Breast epithelium (tissue), 4 donors: ENCODE data around the gene ZDHHC24. TPM values are rescaled to one million over a fixed set of nuclear protein-coding genes. Genes with fewer than 3 reads are reported as not detected.
A peak's percentile ranks its signal among the peaks of the same experiment; 100 is the strongest.

ENCODE experiments used
- DNase-seq, 2 donors: peaks; one replicate each; pipeline ENCODE4 v3.0.0-alpha.2; 2019; ENCODE audit warnings: low spot score in 2 of 2
- H3K27ac ChIP-seq, 2 donors: fragments of 200-600 bp; sonication (generic) in 1 of 2; one replicate each; pipeline ENCODE4 v1.5.1; 2016 to 2019; ENCODE audit warnings: mild to moderate bottlenecking in 1 of 2
- H3K27me3 ChIP-seq, 2 donors: fragments of 200-600 bp; sonication (generic) in 1 of 2; one replicate each; pipeline versions ENCODE4 v1.5.1 to v1.6.0; 2017 to 2019; ENCODE audit warnings: control low read depth in 1 of 2, mild to moderate bottlenecking in 1 of 2
- H3K36me3 ChIP-seq: fragments of 200-600 bp; one replicate; pipeline ENCODE4 v1.5.1; 2019
- H3K4me1 ChIP-seq, 2 donors: fragments of 200-600 bp; sonication (generic); one replicate each; pipeline ENCODE4 v1.5.1; 2016 to 2019; ENCODE audit warnings: control low read depth in 1 of 2
- H3K4me3 ChIP-seq, 3 donors: fragments of 200-600 bp; sonication (generic); 1 replicate in 2 of 3; 2 replicates in 1 of 3; pipeline ENCODE4 v1.5.1; 2016 to 2019; ENCODE audit warnings: mild to moderate bottlenecking in 3 of 3, moderate library complexity in 2 of 3
- H3K9me3 ChIP-seq, 2 donors: fragments of 200-600 bp; sonication (generic) in 1 of 2; one replicate each; pipeline ENCODE4 v1.5.1; 2016 to 2019; ENCODE audit warnings: control low read depth in 1 of 2
- CTCF ChIP-seq, 3 donors: fragments of 450-650 bp; IDR thresholded peaks; one replicate each; pipeline ENCODE4 v1.5.1; 2016 to 2017; ENCODE audit warnings: antibody characterized with exemption in 3 of 3, mild to moderate bottlenecking in 3 of 3, moderate library complexity in 3 of 3
- POLR2A ChIP-seq: fragments of 450-650 bp; IDR thresholded peaks from one replicate; pipeline ENCODE4 v1.6.1; 2016; ENCODE audit warnings: antibody characterized with exemption, mild to moderate bottlenecking, moderate library complexity
- POLR2AphosphoS5 ChIP-seq, 3 donors: sonication (generic); formaldehyde crosslinking; IDR thresholded peaks; one replicate each; pipeline ENCODE4 v1.6.1; 2017; ENCODE audit warnings: antibody characterized with exemption in 3 of 3
- intact Hi-C: fragments of 100-400 bp; cut with DNase I; formaldehyde crosslinking; loops from one replicate; pipeline ENCODE4 v1.15.1; 2023; ENCODE audit warnings: low total_unique reads
- total RNA-seq, 3 donors: library from RNA; depleted of rRNA; stranded (reverse); fragments of >200 nt; gene quantifications; one replicate each; pipeline ENCODE4 v1.1.0, GENCODE V29; 2016

The ZDHHC24 gene
- total RNA-seq, result 10 to 100 TPM; 12.9 to 20.0 (median 14.1) TPM

GRCh38 chr11:66545701-66546367 is at the start of gene ZDHHC24:
Gene ZDHHC24 (minus strand): TSS chr11:66546048. CDS start chr11:66546003, 45 bp downstream.
- TF ChIP-seq POLR2AphosphoS5 (IDR thresholded peaks at IDR 0.05) (peak in 2 of 3 donors; percentile 46 to 63), POLR2A (no peak), CTCF (IDR thresholded peaks at IDR 0.05) (no peak)
- H3K27ac ChIP-seq, result peak within 1 kb of the TSS; percentile 56 to 83
- no peaks in the 10 kb centered on the region for H3K27me3 ChIP-seq
- peak; percentile 94 to 95 for DNase-seq
- H3K4me3 ChIP-seq, result peak within 1 kb of the TSS; percentile 76 to 92 (median 79)
- no peaks in the 10 kb centered on the region for H3K4me1 ChIP-seq
- intact Hi-C loops, result no loop called here
- no peaks in the 10 kb centered on the region for H3K36me3 ChIP-seq
- H3K9me3 ChIP-seq, result no peaks in the 10 kb centered on the region

GRCh38 chr11:66595245-66595904 is 49.5 kb upstream of the ZDHHC24 start:
- intact Hi-C loops, result no loop called here
- Histone ChIP-seq H3K27me3 (no peaks in the 10 kb centered on the region), H3K4me3 (no peak overlapping the region), H3K36me3 (no peaks in the 10 kb centered on the region), H3K27ac (no peak overlapping the region), H3K4me1 (peaks cover 0 to 4% of the 10 kb centered on the region in 2 donors), H3K9me3 (no peaks in the 10 kb centered on the region)
- TF ChIP-seq POLR2A (no peak), CTCF (IDR thresholded peaks at IDR 0.05) (no peak), POLR2AphosphoS5 (IDR thresholded peaks at IDR 0.05) (no peak)
- DNase-seq, result no peak

GRCh38 chr11:66593650-66594049 is 47.8 kb upstream of the ZDHHC24 start:
- no peaks in the 10 kb centered on the region for H3K36me3 ChIP-seq
- no peaks in the 10 kb centered on the region for H3K9me3 ChIP-seq
- peaks cover 0 to 4% of the 10 kb centered on the region in 2 donors for H3K4me1 ChIP-seq
- no peaks in the 10 kb centered on the region for H3K27me3 ChIP-seq
- H3K27ac ChIP-seq, result peak overlapping the region; percentile 88 to 94
- DNase-seq, result no peak
- no peak for TF ChIP-seq POLR2AphosphoS5 (IDR thresholded peaks at IDR 0.05)
- no peak for TF ChIP-seq POLR2A
- no peak for TF ChIP-seq CTCF (IDR thresholded peaks at IDR 0.05)
- H3K4me3 ChIP-seq, result peak overlapping the region; percentile 69 to 77 (median 72)
- intact Hi-C loops, result no loop called here

GRCh38 chr11:66593303-66593635 is 47.4 kb upstream of the ZDHHC24 start:
- Histone ChIP-seq H3K27ac (peak overlapping the region; percentile 88 to 94), H3K4me3 (peak overlapping the region; percentile 69 to 77 (median 72)), H3K36me3 (no peaks in the 10 kb centered on the region), H3K4me1 (peaks cover 0 to 4% of the 10 kb centered on the region in 2 donors), H3K9me3 (no peaks in the 10 kb centered on the region), H3K27me3 (no peaks in the 10 kb centered on the region)
- no peak for TF ChIP-seq CTCF (IDR thresholded peaks at IDR 0.05)
- no peak for TF ChIP-seq POLR2A
- no peak for TF ChIP-seq POLR2AphosphoS5 (IDR thresholded peaks at IDR 0.05)
- no peak for DNase-seq
- intact Hi-C loops, result no loop called here
